ENCODE measurements around the gene GATB. TPM values are rescaled to one million over a fixed set of nuclear protein-coding genes. Genes with fewer than 3 reads are reported as not detected.

Gene GATB
- polyA plus RNA-seq, 1 donor (not counting 4 experiments of a cell fraction or from before 2014, with no cell fraction given): 31.0 TPM

DNA sequence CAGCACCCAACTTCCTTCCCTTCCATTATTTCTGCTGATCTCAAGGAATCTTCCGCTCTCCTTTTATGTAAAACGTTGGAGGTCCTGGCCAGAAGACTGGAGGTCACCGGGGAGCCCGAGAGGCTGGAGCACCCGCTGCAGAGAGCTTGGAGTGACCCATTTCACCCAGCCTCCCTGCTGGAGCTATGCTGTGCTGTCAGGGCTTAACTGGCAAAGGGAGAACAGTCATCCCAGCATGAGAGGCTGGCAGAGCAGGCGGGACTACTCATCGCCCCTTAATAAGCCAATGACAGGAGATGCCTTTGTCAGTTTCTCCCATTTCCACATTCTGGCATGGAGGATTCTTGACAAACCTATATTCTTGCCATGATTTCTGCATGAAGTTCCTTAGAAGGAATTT is 98.9 kb downstream of the GATB start:
- no peak for DNase-seq (ENCODE audit: low read depth, low spot score)
- H3K27ac ChIP-seq (ENCODE audit: control insufficient read depth, insufficient read depth, low read length): no peak overlapping the region
- peaks cover 3% of the 10 kb centered on the region for H3K4me1 ChIP-seq (ENCODE audit: control insufficient read depth, extremely low read depth, insufficient read depth, low read length)
- H3K36me3 ChIP-seq (ENCODE audit: control insufficient read depth in 2 of 2, extremely low read depth in 1 of 2, insufficient read depth in 2 of 2, low read length in 2 of 2): peaks cover 3 to 27% of the 10 kb centered on the region in 2 experiments
- H3K4me3 ChIP-seq (ENCODE audit: control insufficient read depth in 2 of 3, extremely low read depth in 1 of 3, insufficient read depth in 2 of 3, low read depth in 1 of 3, low read length in 3 of 3): no peak overlapping the region
- H2AFZ ChIP-seq (ENCODE audit: control insufficient read depth, low read length): no peak overlapping the region
- H3K4me2 ChIP-seq (ENCODE audit: control insufficient read depth, extremely low read depth, insufficient read depth, low read depth, low read length): no peak overlapping the region
- H3K9me3 ChIP-seq (ENCODE audit: control insufficient read depth, low read depth, low read length): no peaks in the 10 kb centered on the region
- H3K79me2 ChIP-seq (ENCODE audit: control insufficient read depth, insufficient read depth, low read length): no peaks in the 10 kb centered on the region
- H3K9ac ChIP-seq (ENCODE audit: control insufficient read depth, extremely low read depth, insufficient read depth, low read length): no peak overlapping the region
- no peaks in the 10 kb centered on the region for H4K20me1 ChIP-seq (ENCODE audit: control insufficient read depth, extremely low read depth, insufficient read depth, low read length)
- FAIRE-seq: no peak
- dilution Hi-C loops (cut with MboI; ENCODE audit: extremely low pct_ligation_motif_present, low sequenced_read_pairs): no loop called here
- no peaks in the 10 kb centered on the region for H3K27me3 ChIP-seq (ENCODE audit: control insufficient read depth, extremely low read depth, insufficient read depth, low read length)
- TF ChIP-seq, protein P1, sequence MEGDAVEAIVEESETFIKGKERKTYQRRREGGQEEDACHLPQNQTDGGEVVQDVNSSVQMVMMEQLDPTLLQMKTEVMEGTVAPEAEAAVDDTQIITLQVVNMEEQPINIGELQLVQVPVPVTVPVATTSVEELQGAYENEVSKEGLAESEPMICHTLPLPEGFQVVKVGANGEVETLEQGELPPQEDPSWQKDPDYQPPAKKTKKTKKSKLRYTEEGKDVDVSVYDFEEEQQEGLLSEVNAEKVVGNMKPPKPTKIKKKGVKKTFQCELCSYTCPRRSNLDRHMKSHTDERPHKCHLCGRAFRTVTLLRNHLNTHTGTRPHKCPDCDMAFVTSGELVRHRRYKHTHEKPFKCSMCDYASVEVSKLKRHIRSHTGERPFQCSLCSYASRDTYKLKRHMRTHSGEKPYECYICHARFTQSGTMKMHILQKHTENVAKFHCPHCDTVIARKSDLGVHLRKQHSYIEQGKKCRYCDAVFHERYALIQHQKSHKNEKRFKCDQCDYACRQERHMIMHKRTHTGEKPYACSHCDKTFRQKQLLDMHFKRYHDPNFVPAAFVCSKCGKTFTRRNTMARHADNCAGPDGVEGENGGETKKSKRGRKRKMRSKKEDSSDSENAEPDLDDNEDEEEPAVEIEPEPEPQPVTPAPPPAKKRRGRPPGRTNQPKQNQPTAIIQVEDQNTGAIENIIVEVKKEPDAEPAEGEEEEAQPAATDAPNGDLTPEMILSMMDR (optimal IDR thresholded peaks at IDR 0.05 in 1 of 3, IDR thresholded peaks at IDR 0.05 in 1 of 3, conservative IDR thresholded peaks at IDR 0.05 in 1 of 3; ENCODE audit: extremely low read depth in 1 of 3, insufficient read depth in 2 of 3, low read length in 3 of 3): no peak
- no peak for TF ChIP-seq EZH2 (IDR thresholded peaks at IDR 0.05; ENCODE audit: low read length)
- no peaks in the 10 kb centered on the region for H3K9me1 ChIP-seq (ENCODE audit: control insufficient read depth, extremely low read depth, insufficient read depth, low read length)

DNA sequence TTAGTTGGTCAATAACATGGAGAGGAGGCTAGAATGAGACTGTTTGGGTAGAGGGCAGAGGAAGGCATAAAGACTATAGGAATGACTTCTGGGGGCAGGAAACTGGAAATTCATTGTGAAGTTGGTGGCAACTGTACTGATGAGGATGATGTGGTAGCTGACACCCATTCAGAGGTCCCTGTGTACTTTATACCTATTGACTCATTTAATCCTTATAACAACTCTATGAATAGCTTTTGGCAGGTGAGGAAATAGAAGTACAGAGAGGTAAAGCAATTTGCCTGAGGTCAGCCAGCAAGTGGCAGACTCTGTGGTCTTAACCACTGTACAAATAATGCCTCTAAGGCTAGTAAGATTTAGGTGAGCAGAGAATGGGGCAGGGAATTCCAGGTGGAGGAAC is 100.1 kb downstream of the GATB start:
- no peaks in the 10 kb centered on the region for H3K27me3 ChIP-seq (ENCODE audit: control insufficient read depth, extremely low read depth, insufficient read depth, low read length)
- no peaks in the 10 kb centered on the region for H3K9me1 ChIP-seq (ENCODE audit: control insufficient read depth, extremely low read depth, insufficient read depth, low read length)
- TF ChIP-seq EZH2 (IDR thresholded peaks at IDR 0.05; ENCODE audit: low read length): no peak
- TF ChIP-seq, protein P1 (optimal IDR thresholded peaks at IDR 0.05 in 1 of 3, IDR thresholded peaks at IDR 0.05 in 1 of 3, conservative IDR thresholded peaks at IDR 0.05 in 1 of 3; ENCODE audit: extremely low read depth in 1 of 3, insufficient read depth in 2 of 3, low read length in 3 of 3): no peak
- H4K20me1 ChIP-seq (ENCODE audit: control insufficient read depth, extremely low read depth, insufficient read depth, low read length): no peaks in the 10 kb centered on the region
- no peak overlapping the region for H3K4me2 ChIP-seq (ENCODE audit: control insufficient read depth, extremely low read depth, insufficient read depth, low read depth, low read length)
- H3K9ac ChIP-seq (ENCODE audit: control insufficient read depth, extremely low read depth, insufficient read depth, low read length): no peak overlapping the region
- peaks cover 6 to 32% of the 10 kb centered on the region in 2 experiments for H3K36me3 ChIP-seq (ENCODE audit: control insufficient read depth in 2 of 2, extremely low read depth in 1 of 2, insufficient read depth in 2 of 2, low read length in 2 of 2)
- no peak overlapping the region for H2AFZ ChIP-seq (ENCODE audit: control insufficient read depth, low read length)
- dilution Hi-C loops (cut with MboI; ENCODE audit: extremely low pct_ligation_motif_present, low sequenced_read_pairs): no loop called here
- H3K4me1 ChIP-seq (ENCODE audit: control insufficient read depth, extremely low read depth, insufficient read depth, low read length): peaks cover 3% of the 10 kb centered on the region
- FAIRE-seq: peak; percentile 26
- H3K79me2 ChIP-seq (ENCODE audit: control insufficient read depth, insufficient read depth, low read length): no peaks in the 10 kb centered on the region
- no peak overlapping the region for H3K27ac ChIP-seq (ENCODE audit: control insufficient read depth, insufficient read depth, low read length)
- no peak overlapping the region for H3K4me3 ChIP-seq (ENCODE audit: control insufficient read depth in 2 of 3, extremely low read depth in 1 of 3, insufficient read depth in 2 of 3, low read depth in 1 of 3, low read length in 3 of 3)
- H3K9me3 ChIP-seq (ENCODE audit: control insufficient read depth, low read depth, low read length): no peaks in the 10 kb centered on the region
- DNase-seq (ENCODE audit: low read depth, low spot score): no peak

Data from keratinocyte (primary cell).